ENCODE results near the gene SLC10A7.

SLC10A7 gene

GRCh38 chr4:146263793-146264192 lies 257.9 kb downstream of the SLC10A7 start:
- TF ChIP-seq ZNF565 (CRISPR knock-in tag; conservative IDR thresholded peaks at IDR 0.05; ENCODE audit: low read depth), result no peak
- no peak for TF ChIP-seq POU6F1 (CRISPR knock-in tag; IDR thresholded peaks at IDR 0.05; ENCODE audit: borderline replicate concordance, low read depth)
- no peak for TF ChIP-seq ZFP3 (CRISPR knock-in tag; IDR thresholded peaks at IDR 0.05)
- TF ChIP-seq ZFP30 (CRISPR knock-in tag; IDR thresholded peaks at IDR 0.05), result no peak
- TF ChIP-seq ISL1 (CRISPR knock-in tag; IDR thresholded peaks at IDR 0.05), result no peak
- TF ChIP-seq CSRNP3 (CRISPR knock-in tag; IDR thresholded peaks at IDR 0.05), result no peak
- no peak for TF ChIP-seq PATZ1 (CRISPR knock-in tag; IDR thresholded peaks at IDR 0.05; ENCODE audit: borderline replicate concordance)
- no peak for TF ChIP-seq ZNF70 (CRISPR knock-in tag; IDR thresholded peaks at IDR 0.05)
- no peak for TF ChIP-seq BACH2 (CRISPR knock-in tag; IDR thresholded peaks at IDR 0.05; ENCODE audit: borderline replicate concordance)
- TF ChIP-seq ZC3H10 (CRISPR knock-in tag; IDR thresholded peaks at IDR 0.05), result no peak
- no peak for TF ChIP-seq PPARA (CRISPR knock-in tag; IDR thresholded peaks at IDR 0.05; ENCODE audit: borderline replicate concordance)
- TF ChIP-seq TCF4 (CRISPR knock-in tag; IDR thresholded peaks at IDR 0.05; ENCODE audit: borderline replicate concordance), result no peak
- no peak for TF ChIP-seq RARB (CRISPR knock-in tag; IDR thresholded peaks at IDR 0.05)
- no peak for TF ChIP-seq SNAI2 (CRISPR knock-in tag; IDR thresholded peaks at IDR 0.05)
- TF ChIP-seq TOX (CRISPR knock-in tag; IDR thresholded peaks at IDR 0.05; ENCODE audit: borderline replicate concordance), result no peak
- no peak for TF ChIP-seq CSDC2 (CRISPR knock-in tag; IDR thresholded peaks at IDR 0.05)
- TF ChIP-seq GLIS3 (CRISPR knock-in tag; IDR thresholded peaks at IDR 0.05), result no peak
- TF ChIP-seq ESRRG (CRISPR knock-in tag; IDR thresholded peaks at IDR 0.05), result no peak
- TF ChIP-seq TSHZ2 (CRISPR knock-in tag; IDR thresholded peaks at IDR 0.05), result no peak
- TF ChIP-seq ZNF8 (CRISPR knock-in tag; IDR thresholded peaks at IDR 0.05), result no peak
- no peak for ATAC-seq

- peak; percentile 50 for ATAC-seq
- TF ChIP-seq ZFP30 (CRISPR knock-in tag; IDR thresholded peaks at IDR 0.05), result no peak
- no peak for TF ChIP-seq PPARA (CRISPR knock-in tag; IDR thresholded peaks at IDR 0.05; ENCODE audit: borderline replicate concordance)
- no peak for TF ChIP-seq CSRNP3 (CRISPR knock-in tag; IDR thresholded peaks at IDR 0.05)
- TF ChIP-seq ZNF70 (CRISPR knock-in tag; IDR thresholded peaks at IDR 0.05), result no peak
- no peak for TF ChIP-seq ARNTL (CRISPR knock-in tag; IDR thresholded peaks at IDR 0.05; ENCODE audit: borderline replicate concordance, low read depth)
- TF ChIP-seq ZNF8 (CRISPR knock-in tag; IDR thresholded peaks at IDR 0.05), result no peak
- no peak for TF ChIP-seq BACH2 (CRISPR knock-in tag; IDR thresholded peaks at IDR 0.05; ENCODE audit: borderline replicate concordance)
- no peak for TF ChIP-seq ZNF565 (CRISPR knock-in tag; conservative IDR thresholded peaks at IDR 0.05; ENCODE audit: low read depth)
- no peak for TF ChIP-seq ZFP3 (CRISPR knock-in tag; IDR thresholded peaks at IDR 0.05)
- no peak for TF ChIP-seq ISL1 (CRISPR knock-in tag; IDR thresholded peaks at IDR 0.05)
- no peak for TF ChIP-seq CSDC2 (CRISPR knock-in tag; IDR thresholded peaks at IDR 0.05)
- no peak for TF ChIP-seq POU6F1 (CRISPR knock-in tag; IDR thresholded peaks at IDR 0.05; ENCODE audit: borderline replicate concordance, low read depth)
- TF ChIP-seq TOX (CRISPR knock-in tag; IDR thresholded peaks at IDR 0.05; ENCODE audit: borderline replicate concordance), result no peak
- no peak for TF ChIP-seq TCF4 (CRISPR knock-in tag; IDR thresholded peaks at IDR 0.05; ENCODE audit: borderline replicate concordance)
- no peak for TF ChIP-seq OSR1 (CRISPR knock-in tag; IDR thresholded peaks at IDR 0.05)
- TF ChIP-seq PATZ1 (CRISPR knock-in tag; IDR thresholded peaks at IDR 0.05; ENCODE audit: borderline replicate concordance), result no peak
- no peak for TF ChIP-seq TSHZ2 (CRISPR knock-in tag; IDR thresholded peaks at IDR 0.05)
- no peak for TF ChIP-seq ESRRG (CRISPR knock-in tag; IDR thresholded peaks at IDR 0.05)
These were observed 260.7 kb downstream of the SLC10A7 start for GRCh38 chr4:146261041-146261440.
